GM12873 (cell line): Measurements from ENCODE around the gene AFF3.

Source experiments
- TF ChIP-seq, protein P1 (sequence below): IDR thresholded peaks from 2 replicates; pipeline ENCODE4 v1.5.1; 2012; ENCODE audit warnings: low read depth, mild to moderate bottlenecking, moderate library complexity, low read length, control low read depth; ENCODE audit not compliant: insufficient read depth; ENCODE audit errors: missing control alignments

AFF3 gene

GRCh38 chr2:100145893-100146656 is 3.7 kb upstream of the AFF3 start:
- TF ChIP-seq, protein P1, sequence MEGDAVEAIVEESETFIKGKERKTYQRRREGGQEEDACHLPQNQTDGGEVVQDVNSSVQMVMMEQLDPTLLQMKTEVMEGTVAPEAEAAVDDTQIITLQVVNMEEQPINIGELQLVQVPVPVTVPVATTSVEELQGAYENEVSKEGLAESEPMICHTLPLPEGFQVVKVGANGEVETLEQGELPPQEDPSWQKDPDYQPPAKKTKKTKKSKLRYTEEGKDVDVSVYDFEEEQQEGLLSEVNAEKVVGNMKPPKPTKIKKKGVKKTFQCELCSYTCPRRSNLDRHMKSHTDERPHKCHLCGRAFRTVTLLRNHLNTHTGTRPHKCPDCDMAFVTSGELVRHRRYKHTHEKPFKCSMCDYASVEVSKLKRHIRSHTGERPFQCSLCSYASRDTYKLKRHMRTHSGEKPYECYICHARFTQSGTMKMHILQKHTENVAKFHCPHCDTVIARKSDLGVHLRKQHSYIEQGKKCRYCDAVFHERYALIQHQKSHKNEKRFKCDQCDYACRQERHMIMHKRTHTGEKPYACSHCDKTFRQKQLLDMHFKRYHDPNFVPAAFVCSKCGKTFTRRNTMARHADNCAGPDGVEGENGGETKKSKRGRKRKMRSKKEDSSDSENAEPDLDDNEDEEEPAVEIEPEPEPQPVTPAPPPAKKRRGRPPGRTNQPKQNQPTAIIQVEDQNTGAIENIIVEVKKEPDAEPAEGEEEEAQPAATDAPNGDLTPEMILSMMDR = no peak

DNA sequence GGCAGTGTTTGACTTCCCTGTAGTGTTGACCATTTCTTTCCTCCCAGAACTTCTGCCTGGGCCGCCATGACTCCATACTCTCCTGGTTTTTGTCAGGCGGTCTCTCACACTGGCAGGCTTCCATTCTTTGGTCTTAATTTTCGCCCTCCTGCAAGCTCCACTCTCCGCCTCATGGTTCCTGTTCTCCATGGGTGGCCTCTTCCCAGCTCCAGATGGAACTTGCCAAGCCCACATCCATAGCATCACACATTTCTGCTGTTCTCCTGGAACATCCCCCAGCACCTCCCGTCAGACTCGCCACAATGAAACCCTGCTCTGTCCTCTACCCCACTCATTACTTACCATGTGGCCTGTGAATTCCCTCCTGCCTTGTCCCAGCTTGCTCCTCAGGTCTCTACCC is 896 bp upstream of the AFF3 start:
- TF ChIP-seq, protein P1 = no peak

DNA sequence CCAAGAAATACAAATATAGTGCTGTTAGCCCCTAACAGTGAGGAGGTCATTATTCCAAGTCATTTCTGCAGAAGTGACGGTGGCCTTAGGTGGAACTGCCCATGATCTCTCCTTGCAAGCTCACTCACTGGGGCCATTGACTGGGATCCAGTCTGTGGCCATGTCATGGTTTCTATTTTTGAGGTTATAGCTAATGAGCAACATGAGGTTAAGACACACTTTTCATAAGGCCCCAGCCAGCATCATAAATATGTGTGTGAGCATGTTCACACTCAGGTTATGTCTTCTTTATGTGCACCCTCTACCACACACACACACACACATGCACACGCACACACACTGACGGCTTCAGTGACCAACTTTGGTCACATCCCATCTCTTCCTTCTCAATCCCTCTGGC is 484 bp downstream of the AFF3 start:
- TF ChIP-seq, protein P1 = no peak

DNA sequence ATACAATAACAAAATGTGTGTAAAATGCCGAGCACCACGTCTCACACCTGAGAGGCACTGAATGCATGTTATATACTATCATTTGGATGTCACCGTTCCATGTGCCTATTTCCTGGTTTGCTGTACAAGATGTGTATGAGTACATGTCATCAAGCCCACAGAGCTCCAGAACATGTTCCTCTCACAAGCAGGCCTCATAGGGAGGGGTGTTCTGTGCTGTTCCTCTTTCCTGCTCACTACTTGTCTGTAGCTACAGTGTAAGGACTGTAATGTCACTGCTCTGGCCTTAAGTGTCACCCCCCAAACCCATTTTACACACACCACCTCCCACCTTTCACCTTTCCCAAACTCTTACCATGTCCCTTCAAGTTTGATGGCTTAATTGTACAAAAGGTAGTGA is 1.8 kb downstream of the AFF3 start:
- TF ChIP-seq, protein P1 = no peak

GRCh38 chr2:100137866-100138570 is 4.4 kb downstream of the AFF3 start:
- TF ChIP-seq, protein P1 = no peak

GRCh38 chr2:100137318-100137717 is 5.1 kb downstream of the AFF3 start:
- TF ChIP-seq, protein P1 = no peak

GRCh38 chr2:100136310-100136709 is 6.1 kb downstream of the AFF3 start:
- TF ChIP-seq, protein P1 = no peak
